H9 (cell line): ENCODE measurements around the gene UQCR10. TPM values are rescaled to one million over a fixed set of nuclear protein-coding genes. Genes with fewer than 3 reads are reported as not detected.

Experiments used
- DNase-seq: peaks from one replicate; pipeline ENCODE4 v3.0.0-alpha.2; 2017
- H2AFZ ChIP-seq: one replicate; pipeline ENCODE4 v1.6.1; 2013; ENCODE audit warnings: mild to moderate bottlenecking, low read length, control low read depth, moderate library complexity
- H2AK5ac ChIP-seq: 2 replicates; pipeline ENCODE4 v1.6.1; 2013; ENCODE audit warnings: low read length, control low read depth, mixed read lengths; ENCODE audit not compliant: insufficient read length
- H2BK120ac ChIP-seq: one replicate; pipeline ENCODE4 v1.6.1; 2013; ENCODE audit warnings: low read depth, mild to moderate bottlenecking, low read length, control low read depth, inconsistent platforms; ENCODE audit not compliant: poor library complexity, severe bottlenecking
- H2BK12ac ChIP-seq: 2 replicates; pipeline ENCODE4 v1.6.1; 2013; ENCODE audit warnings: low read length, control low read depth, mixed read lengths, low read depth; ENCODE audit not compliant: insufficient read length
- H2BK15ac ChIP-seq: 2 replicates; pipeline ENCODE4 v1.6.1; 2013; ENCODE audit warnings: low read depth, low read length, control low read depth
- H2BK20ac ChIP-seq: one replicate; pipeline ENCODE4 v1.6.1; 2013; ENCODE audit warnings: low read depth, mild to moderate bottlenecking, low read length, control low read depth, inconsistent platforms; ENCODE audit not compliant: poor library complexity, severe bottlenecking
- H2BK5ac ChIP-seq: 2 replicates; pipeline ENCODE4 v1.6.1; 2013; ENCODE audit warnings: low read length, control low read depth, mixed read lengths; ENCODE audit not compliant: insufficient read length
- H3K14ac ChIP-seq: 2 replicates; pipeline ENCODE4 v1.6.1; 2013; ENCODE audit warnings: low read length, control low read depth; ENCODE audit not compliant: insufficient read depth
- H3K18ac ChIP-seq: 2 replicates; pipeline ENCODE4 v1.6.1; 2013; ENCODE audit warnings: low read depth, mild to moderate bottlenecking, mixed read lengths, low read length, control low read depth; ENCODE audit not compliant: insufficient read length
- H3K23ac ChIP-seq: 2 replicates; pipeline ENCODE4 v1.6.1; 2013; ENCODE audit warnings: low read length, control low read depth, mixed read lengths, low read depth; ENCODE audit not compliant: insufficient read length
- H3K23me2 ChIP-seq: 2 replicates; pipeline ENCODE4 v1.6.1; 2013; ENCODE audit warnings: low read depth, mild to moderate bottlenecking, mixed read lengths, low read length, control low read depth; ENCODE audit not compliant: insufficient read length, poor library complexity, severe bottlenecking
- H3K27ac ChIP-seq: 2 replicates; pipeline ENCODE4 v1.5.1; 2013; ENCODE audit warnings: low read length, control low read depth, mixed read lengths, low read depth; ENCODE audit not compliant: insufficient read length
- H3K27me3 ChIP-seq: 2 replicates; pipeline ENCODE4 v1.6.1; 2013; ENCODE audit warnings: low read length, control low read depth, inconsistent platforms; ENCODE audit not compliant: insufficient read depth
- H3K4ac ChIP-seq: 2 replicates; pipeline ENCODE4 v1.6.1; 2013; ENCODE audit warnings: low read depth, mild to moderate bottlenecking, control low read depth, inconsistent platforms, low read length, moderate library complexity
- H3K4me1 ChIP-seq: 2 replicates; pipeline ENCODE4 v1.6.1; 2013; ENCODE audit warnings: low read length, control low read depth, inconsistent platforms; ENCODE audit not compliant: insufficient read depth
- H3K4me2 ChIP-seq: 2 replicates; pipeline ENCODE4 v1.6.1; 2013; ENCODE audit warnings: low read length, control low read depth, mixed read lengths; ENCODE audit not compliant: insufficient read length, insufficient read depth
- H3K56ac ChIP-seq: 2 replicates; pipeline ENCODE4 v1.6.1; 2013; ENCODE audit warnings: low read depth, mild to moderate bottlenecking, mixed read lengths, low read length, control low read depth; ENCODE audit not compliant: insufficient read length
- H3K79me1 ChIP-seq: 2 replicates; pipeline ENCODE4 v1.6.1; 2013; ENCODE audit warnings: low read depth, mild to moderate bottlenecking, moderate library complexity, low read length, control low read depth, inconsistent platforms; ENCODE audit not compliant: insufficient read depth, poor library complexity, severe bottlenecking
- H3K79me2 ChIP-seq: 2 replicates; pipeline ENCODE4 v1.6.1; 2013; ENCODE audit warnings: low read length, control low read depth, inconsistent platforms; ENCODE audit not compliant: insufficient read depth
- H3K9ac ChIP-seq: 2 replicates; pipeline ENCODE4 v1.6.1; 2013; ENCODE audit warnings: low read length, control low read depth, mixed read lengths; ENCODE audit not compliant: insufficient read length; ENCODE audit errors: extremely low read depth
- H3K9me3 ChIP-seq: one replicate; pipeline ENCODE4 v1.6.1; 2013; ENCODE audit warnings: low read depth, low read length, inconsistent platforms; ENCODE audit not compliant: control insufficient read depth
- H3T11ph ChIP-seq: one replicate; pipeline ENCODE4 v1.6.1; 2013; ENCODE audit warnings: mild to moderate bottlenecking, low read length, control low read depth, inconsistent platforms
- H4K20me1 ChIP-seq: one replicate; pipeline ENCODE4 v1.6.1; 2013; ENCODE audit not compliant: control insufficient read depth, insufficient read length, insufficient read depth
- H4K5ac ChIP-seq: 2 replicates; pipeline ENCODE4 v1.6.1; 2013; ENCODE audit warnings: low read depth, mild to moderate bottlenecking, mixed read lengths, low read length, control low read depth; ENCODE audit not compliant: insufficient read length
- H4K8ac ChIP-seq: replicated peaks from 2 replicates; pipeline ENCODE4 v1.6.1; 2013; ENCODE audit warnings: low read length, control low read depth, mixed read lengths, low read depth; ENCODE audit not compliant: insufficient read length
- H4K91ac ChIP-seq: 2 replicates; pipeline ENCODE4 v1.6.1; 2013; ENCODE audit warnings: low read depth, mild to moderate bottlenecking, moderate library complexity, mixed read lengths, low read length, control low read depth; ENCODE audit not compliant: insufficient read length
- H3K27ac Mint-ChIP-seq, 3 experiments: 2 replicates in 2 of 3; 3 replicates in 1 of 3; pipeline ENCODE4 v1.8.0; 2020 to 2021; ENCODE audit warnings: mixed read lengths in 3 of 3, mild to moderate bottlenecking in 1 of 3, moderate library complexity in 1 of 3
- H3K27me3 Mint-ChIP-seq: 2 replicates; pipeline ENCODE4 v1.8.0; 2021; ENCODE audit warnings: low read depth, mild to moderate bottlenecking, moderate library complexity, mixed read lengths
- H3K36me3 Mint-ChIP-seq, 3 experiments: 2 replicates in 2 of 3; 3 replicates in 1 of 3; pipeline ENCODE4 v1.8.0; 2020 to 2021; ENCODE audit warnings: low read depth in 3 of 3, mixed read lengths in 3 of 3; ENCODE audit not compliant: insufficient read depth in 1 of 3
- H3K4me1 Mint-ChIP-seq, 2 experiments: 2 replicates each; pipeline ENCODE4 v1.8.0; 2020; ENCODE audit warnings: mixed read lengths in 2 of 2
- H3K4me3 Mint-ChIP-seq, 2 experiments: 2 replicates in 1 of 2; 3 replicates in 1 of 2; pipeline ENCODE4 v1.8.0; 2020 to 2021; ENCODE audit warnings: mild to moderate bottlenecking in 2 of 2, mixed read lengths in 2 of 2, moderate library complexity in 1 of 2
- H3K9me3 Mint-ChIP-seq, 2 experiments: 2 replicates in 1 of 2; 3 replicates in 1 of 2; pipeline ENCODE4 v1.8.0; 2020; ENCODE audit warnings: mild to moderate bottlenecking in 2 of 2, mixed read lengths in 2 of 2, moderate library complexity in 1 of 2
- CTCF ChIP-seq: fragments of 200-600 bp; sonication (generic); conservative IDR thresholded peaks from 3 replicates; pipeline ENCODE4 v1.8.0; 2021; ENCODE audit warnings: antibody characterized with exemption, mild to moderate bottlenecking
- WGBS: extraction: QIAGEN DNeasy Blood & Tissue Kit; methylation state at CpG from one replicate; pipeline ENCODE4 v1.1.7; 2013; ENCODE audit warnings: missing lambda C conversion rate, low lambda C conversion rate, mixed read lengths; ENCODE audit not compliant: insufficient read length; ENCODE audit errors: extremely low coverage; 5-methylcytosine and 5-hydroxymethylcytosine counted together
- total RNA-seq: library from RNA; stranded (reverse); gene quantifications from 2 replicates; pipeline ENCODE4 v1.2.1, GENCODE V29; 2021

The UQCR10 gene
- total RNA-seq, 1 experiment from 2014 or later, result 124 TPM

GRCh38 chr22:29786031-29786430, 18.9 kb downstream of the UQCR10 start:
- H3K56ac ChIP-seq, result no peak overlapping the region
- no peak overlapping the region for H2BK5ac ChIP-seq
- H3K9me3 ChIP-seq, result no peaks in the 10 kb centered on the region
- H3K23ac ChIP-seq, result no peak overlapping the region
- H3K18ac ChIP-seq, result no peak overlapping the region
- no peak overlapping the region for H3K9ac ChIP-seq
- H4K5ac ChIP-seq, result no peak overlapping the region
- no peaks in the 10 kb centered on the region for H3K27me3 ChIP-seq
- no peak overlapping the region for H3K4ac ChIP-seq
- no peaks in the 10 kb centered on the region for H3K4me1 ChIP-seq
- H3K4me2 ChIP-seq, result no peak overlapping the region
- no peaks in the 10 kb centered on the region for H4K20me1 ChIP-seq
- peak overlapping the region in 2 of 3 experiments; percentile 87 to 92; a peak in 4 of 7 replicates for H3K27ac Mint-ChIP-seq
- H4K8ac ChIP-seq, result no peak overlapping the region
- H3K27me3 Mint-ChIP-seq, result no peaks in the 10 kb centered on the region
- no peak overlapping the region for H2BK20ac ChIP-seq
- H3K14ac ChIP-seq, result no peak overlapping the region
- H3T11ph ChIP-seq, result no peak overlapping the region
- peaks cover 0 to 33% (median 21%) of the 10 kb centered on the region in 3 experiments; a peak in 5 of 7 replicates for H3K36me3 Mint-ChIP-seq
- no peak overlapping the region for H2AK5ac ChIP-seq
- no peaks in the 10 kb centered on the region for H3K79me1 ChIP-seq
- no peak for TF ChIP-seq CTCF
- H3K79me2 ChIP-seq, result no peaks in the 10 kb centered on the region
- H2AFZ ChIP-seq, result no peak overlapping the region
- H3K9me3 Mint-ChIP-seq, result no peaks in the 10 kb centered on the region
- DNase-seq, result no peak
- no peak overlapping the region for H2BK15ac ChIP-seq
- H2BK12ac ChIP-seq, result no peak overlapping the region
- H4K91ac ChIP-seq, result no peak overlapping the region
- no peak overlapping the region for H2BK120ac ChIP-seq
- H3K4me1 Mint-ChIP-seq, result peaks cover 20 to 33% of the 10 kb centered on the region in 2 experiments
- WGBS, result no CpG with 5 or more reads among the region's 5 CpGs
- no peak overlapping the region for H3K27ac ChIP-seq
- H3K23me2 ChIP-seq, result no peaks in the 10 kb centered on the region
- no peak overlapping the region for H3K4me3 Mint-ChIP-seq
